ENCODE results near the gene UBR2. TPM values are rescaled to one million over a fixed set of nuclear protein-coding genes. Genes with fewer than 3 reads are reported as not detected.

UBR2 gene
- total RNA-seq, 2 donors from 2014 or later, result 18.6 to 27.8 TPM

- Histone ChIP-seq H3K27me3 (no peaks in the 10 kb centered on the region), H3K27ac (no peak overlapping the region), H3K36me3 (peaks cover 42% of the 10 kb centered on the region), H3K4me1 (no peaks in the 10 kb centered on the region), H3K4me3 (no peak overlapping the region), H3K9me3 (no peaks in the 10 kb centered on the region)
- TF ChIP-seq CTCF (IDR thresholded peaks at IDR 0.05), result no peak
- no peak for DNase-seq (ENCODE audit: low spot score)
Observed at GRCh38 chr6:42616716-42617115, 52.9 kb downstream of the UBR2 start.

GRCh38 chr6:42618105-42618504 is 54.3 kb downstream of the UBR2 start:
- Histone ChIP-seq H3K27ac (no peak overlapping the region), H3K4me1 (no peaks in the 10 kb centered on the region), H3K36me3 (peaks cover 42% of the 10 kb centered on the region), H3K27me3 (no peaks in the 10 kb centered on the region), H3K4me3 (no peak overlapping the region), H3K9me3 (no peaks in the 10 kb centered on the region)
- no peak for DNase-seq (ENCODE audit: low spot score)
- no peak for TF ChIP-seq CTCF (IDR thresholded peaks at IDR 0.05)

GRCh38 chr6:42618686-42619085 is 54.9 kb downstream of the UBR2 start:
- Histone ChIP-seq H3K4me1 (no peaks in the 10 kb centered on the region), H3K9me3 (no peaks in the 10 kb centered on the region), H3K27me3 (no peaks in the 10 kb centered on the region), H3K4me3 (no peak overlapping the region), H3K36me3 (peaks cover 44% of the 10 kb centered on the region), H3K27ac (no peak overlapping the region)
- no peak for TF ChIP-seq CTCF (IDR thresholded peaks at IDR 0.05)
- DNase-seq (ENCODE audit: low spot score), result no peak

- peaks cover 49% of the 10 kb centered on the region for H3K36me3 ChIP-seq
Observed at GRCh38 chr6:42619963-42620362, 56.1 kb downstream of the UBR2 start.

GRCh38 chr6:42624601-42625000 is 60.8 kb downstream of the UBR2 start:
- H3K27ac ChIP-seq, result no peak overlapping the region
- H3K4me1 ChIP-seq, result peaks cover 0 to 4% of the 10 kb centered on the region in 2 donors
- DNase-seq (ENCODE audit: low spot score), result no peak
- TF ChIP-seq CTCF (IDR thresholded peaks at IDR 0.05), result no peak
- H3K4me3 ChIP-seq, result no peak overlapping the region
- no peaks in the 10 kb centered on the region for H3K9me3 ChIP-seq
- H3K27me3 ChIP-seq, result no peaks in the 10 kb centered on the region
- H3K36me3 ChIP-seq, result peaks cover 42% of the 10 kb centered on the region

More at GRCh38 chr6:42619963-42620362, 56.1 kb downstream of the UBR2 start:
- DNase-seq (ENCODE audit: low spot score), result no peak
- no peak overlapping the region for H3K4me3 ChIP-seq
- no peaks in the 10 kb centered on the region for H3K9me3 ChIP-seq
- H3K27ac ChIP-seq, result no peak overlapping the region
- H3K27me3 ChIP-seq, result no peaks in the 10 kb centered on the region
- H3K4me1 ChIP-seq, result no peaks in the 10 kb centered on the region
- TF ChIP-seq CTCF (IDR thresholded peaks at IDR 0.05), result no peak

GRCh38 chr6:42627044-42627443 is 63.2 kb downstream of the UBR2 start:
- no peaks in the 10 kb centered on the region for H3K27me3 ChIP-seq
- peaks cover 0 to 4% of the 10 kb centered on the region in 2 donors for H3K4me1 ChIP-seq
- H3K9me3 ChIP-seq, result no peaks in the 10 kb centered on the region
- peaks cover 50% of the 10 kb centered on the region for H3K36me3 ChIP-seq
- no peak overlapping the region for H3K4me3 ChIP-seq
- DNase-seq (ENCODE audit: low spot score), result no peak
- TF ChIP-seq CTCF (IDR thresholded peaks at IDR 0.05), result no peak
- H3K27ac ChIP-seq, result no peak overlapping the region

All from right atrium auricular region (tissue), 2 donors.